PC-3 (cell line): ENCODE data around the gene STPG4. TPM values are rescaled to one million over a fixed set of nuclear protein-coding genes. Genes with fewer than 3 reads are reported as not detected.

ENCODE experiments used
- ATAC-seq: fragments of 200-7000 bp; cut with Tn5 transposase; 2 replicates; pipeline ENCODE4 v1.9.1; 2020; ENCODE audit warnings: mild to moderate bottlenecking, moderate library complexity
- BruUV-seq: library from RNA; stranded (reverse); fragments of 400-500 nt; replicated peaks from 2 replicates; lab custom pipeline; 2021; lab: Mats Ljungman, UMichigan
- CTCF ChIA-PET: fragments of 300-600 bp; sonication (Branson Sonifier 250); formaldehyde crosslinking; loops from one replicate; lab custom pipeline; 2022; ENCODE audit warnings: antibody characterized with exemption; lab: Charles Lee
- POLR2A ChIA-PET: fragments of 300-600 bp; sonication (Branson Sonifier 250); formaldehyde crosslinking; loops from one replicate; lab custom pipeline; 2022; ENCODE audit warnings: antibody characterized with exemption; ENCODE audit not compliant: unreplicated experiment; lab: Charles Lee
- DNase-seq: peaks from one replicate; pipeline ENCODE4 v3.0.0-alpha.2; 2015
- H2AFZ ChIP-seq: fragments of 300-600 bp; sonication (generic); 2 replicates; pipeline ENCODE4 v1.6.0; 2016; ENCODE audit warnings: antibody characterized with exemption, low read length
- H3F3A ChIP-seq: fragments of 300-600 bp; sonication (generic); one replicate; pipeline ENCODE4 v1.6.0; 2017; ENCODE audit warnings: antibody characterized with exemption, low read length, control low read depth, mild to moderate bottlenecking; ENCODE audit not compliant: unreplicated experiment
- H3K27ac ChIP-seq: fragments of 300-600 bp; sonication (generic); 2 replicates; pipeline ENCODE4 v1.5.1; 2016; ENCODE audit warnings: mild to moderate bottlenecking, low read length
- H3K27me3 ChIP-seq: fragments of 300-600 bp; sonication (generic); 2 replicates; pipeline ENCODE4 v1.6.1; 2016; ENCODE audit warnings: low read length, mixed read lengths
- H3K36me3 ChIP-seq: fragments of 300-600 bp; sonication (generic); 2 replicates; pipeline ENCODE4 v1.6.1; 2016; ENCODE audit warnings: low read depth, mixed run types, low read length, mixed read lengths
- H3K4me1 ChIP-seq: fragments of 300-600 bp; sonication (generic); 2 replicates; pipeline ENCODE4 v1.5.1; 2016; ENCODE audit warnings: low read length; ENCODE audit not compliant: insufficient read depth
- H3K4me2 ChIP-seq: fragments of 300-600 bp; sonication (generic); 2 replicates; pipeline ENCODE4 v1.6.0; 2016; ENCODE audit warnings: low read length
- H3K4me3 ChIP-seq: fragments of 300-600 bp; sonication (generic); 2 replicates; pipeline ENCODE4 v1.5.1; 2016; ENCODE audit warnings: mild to moderate bottlenecking, low read length, mixed read lengths
- H3K79me2 ChIP-seq: fragments of 300-600 bp; sonication (generic); 2 replicates; pipeline ENCODE4 v1.6.1; 2017; ENCODE audit warnings: low read length, mixed read lengths
- H3K9ac ChIP-seq: fragments of 300-600 bp; sonication (generic); 2 replicates; pipeline ENCODE4 v1.6.0; 2016; ENCODE audit warnings: mild to moderate bottlenecking, low read length
- H3K9me2 ChIP-seq: fragments of 300-600 bp; sonication (generic); replicated peaks from 2 replicates; pipeline ENCODE4 v1.6.1; 2016; ENCODE audit warnings: mixed run types, low read length, mixed read lengths
- H3K9me3 ChIP-seq: fragments of 300-600 bp; sonication (generic); 2 replicates; pipeline ENCODE4 v1.6.1; 2016; ENCODE audit warnings: low read length, mixed read lengths
- H4K20me1 ChIP-seq: fragments of 300-600 bp; sonication (generic); 2 replicates; pipeline ENCODE4 v1.6.1; 2016; ENCODE audit warnings: low read length, mixed read lengths
- CTCF ChIP-seq: fragments of 300-600 bp; sonication (generic); conservative IDR thresholded peaks from 2 replicates; pipeline ENCODE4 v1.5.1; 2017; ENCODE audit warnings: antibody characterized with exemption, low read depth, mild to moderate bottlenecking, low read length
- EZH2 ChIP-seq: fragments of 300-600 bp; sonication (generic); IDR thresholded peaks from one replicate; pipeline ENCODE4 v1.6.1; 2017; ENCODE audit warnings: antibody characterized with exemption, mild to moderate bottlenecking, low read length; ENCODE audit not compliant: unreplicated experiment
- EZH2phosphoT487 ChIP-seq: fragments of 300-600 bp; sonication (generic); IDR thresholded peaks from 2 replicates; pipeline ENCODE4 v1.6.1; 2018; ENCODE audit warnings: mild to moderate bottlenecking, antibody characterized with exemption, low read length, borderline replicate concordance
- intact Hi-C: fragments of 100-400 bp; cut with micrococcal nuclease; formaldehyde crosslinking; loops from 2 replicates; pipeline ENCODE4 v1.9.0; 2023
- total RNA-seq: library from RNA; depleted of rRNA; stranded (reverse); fragments of >200 nt; gene quantifications from 2 replicates; pipeline ENCODE4 v1.2.3, GENCODE V29; 2014

Gene STPG4
- total RNA-seq, 1 experiment from 2014 or later: 2.4 TPM

GRCh38 chr2:47058003-47058931 is 96.8 kb downstream of the STPG4 start:
- no TSS peak for BruUV-seq
- Histone ChIP-seq H3K9me3 (no peaks in the 10 kb centered on the region), H3K27me3 (no peaks in the 10 kb centered on the region), H3K4me2 (no peak overlapping the region), H3K9me2 (no peaks in the 10 kb centered on the region), H3K4me3 (no peak overlapping the region), H3K9ac (no peak overlapping the region), H3K4me1 (no peaks in the 10 kb centered on the region), H3K79me2 (no peaks in the 10 kb centered on the region), H3F3A (no peaks in the 10 kb centered on the region), H3K27ac (no peak overlapping the region), H2AFZ (no peak overlapping the region), H4K20me1 (no peaks in the 10 kb centered on the region), H3K36me3 (no peaks in the 10 kb centered on the region)
- ATAC-seq (no peak), DNase-seq (no peak)
- ChIA-PET CTCF (no interaction called here), POLR2A (no interaction called here)
- no peak for TF ChIP-seq EZH2
- no peak for TF ChIP-seq CTCF
- TF ChIP-seq EZH2phosphoT487: no peak
- intact Hi-C loops: no loop called here

GRCh38 chr2:47057687-47058002 is 97.5 kb downstream of the STPG4 start:
- ChIA-PET CTCF (no interaction called here), POLR2A (no interaction called here)
- Histone ChIP-seq H3K9me3 (no peaks in the 10 kb centered on the region), H3K36me3 (no peaks in the 10 kb centered on the region; the same call in 1 of the 2 replicates), H3K27me3 (no peaks in the 10 kb centered on the region), H4K20me1 (no peaks in the 10 kb centered on the region), H3K9ac (no peak overlapping the region), H3K4me1 (no peaks in the 10 kb centered on the region), H2AFZ (no peak overlapping the region), H3F3A (no peaks in the 10 kb centered on the region), H3K9me2 (no peaks in the 10 kb centered on the region), H3K4me2 (no peak overlapping the region), H3K4me3 (no peak overlapping the region), H3K27ac (no peak overlapping the region), H3K79me2 (no peaks in the 10 kb centered on the region)
- TF ChIP-seq EZH2phosphoT487 (no peak), CTCF (no peak), EZH2 (no peak)
- no peak for DNase-seq
- intact Hi-C loops: no loop called here
- BruUV-seq: no TSS peak
- ATAC-seq: no peak
